Pancreas (tissue), 10 donors: ENCODE results near the gene ASPA. TPM values are rescaled to one million over a fixed set of nuclear protein-coding genes. Genes with fewer than 3 reads are reported as not detected.
A peak's percentile ranks its signal among the peaks of the same experiment; 100 is the strongest.

Experiments used
- ATAC-seq, 4 donors: fragments of 200-7000 bp; cut with Tn5 transposase; one replicate each; pipeline versions ENCODE4 v1.8.0 to v1.9.1; 2020; ENCODE audit warnings: mild to moderate bottlenecking in 4 of 4, moderate library complexity in 4 of 4
- DNase-seq, 6 donors: peaks; one replicate each; pipeline ENCODE4 v3.0.0-alpha.2; 2020
- FAIRE-seq: peaks from 2 replicates; lab custom pipeline; 2012; peaks lifted over from hg19 to GRCh38; lab: Jason Lieb, UNC
- H3K27ac ChIP-seq, 4 donors: fragments of 200-600 bp; sonication (generic); 1 replicate in 3 of 4; 2 replicates in 1 of 4; pipeline versions ENCODE4 v1.5.0 to v1.8.0; 2020
- H3K27me3 ChIP-seq, 4 donors: fragments of 200-600 bp; one replicate each; pipeline ENCODE4 v1.8.0; 2021
- H3K36me3 ChIP-seq, 3 donors: fragments of 200-600 bp; sonication (generic) in 1 of 3; one replicate each; pipeline versions ENCODE4 v1.5.0 to v1.8.0; 2020 to 2021
- H3K4me1 ChIP-seq, 3 donors: fragments of 200-600 bp; one replicate each; pipeline ENCODE4 v1.8.0; 2021
- H3K4me3 ChIP-seq, 4 donors: fragments of 200-600 bp; sonication (generic) in 2 of 4; one replicate each; pipeline versions ENCODE4 v1.5.0 to v1.8.0; 2020 to 2021
- H3K9me3 ChIP-seq, 4 donors: fragments of 200-600 bp; one replicate each; pipeline ENCODE4 v1.8.0; 2021
- CTCF ChIP-seq, 4 donors: fragments of 200-600 bp; sonication (generic) in 3 of 4; IDR thresholded peaks; one replicate each; pipeline versions ENCODE4 v1.5.0 to v1.8.0; 2021; ENCODE audit warnings: antibody characterized with exemption in 4 of 4
- WGBS, 2 donors: extraction: QIAGEN DNeasy Blood & Tissue Kit; methylation state at CpG; one replicate each; pipeline ENCODE4 v1.1.7; 2013; 5-methylcytosine and 5-hydroxymethylcytosine counted together
- intact Hi-C, 3 donors: fragments of 100-400 bp; cut with DNase I; formaldehyde crosslinking; loops; one replicate each; pipeline versions ENCODE4 v1.11.1 to v1.14.2; 2022
- polyA plus RNA-seq, 2 donors: library from polyadenylated mRNA; stranded (reverse); fragments of 200-250 nt; gene quantifications; one replicate each; pipeline ENCODE4 v1.2.3, GENCODE V29; 2013
- total RNA-seq, 6 donors: library from RNA; stranded (reverse); fragmentation: NEBNext Ultra II Directional in 4 of 6; extraction: Animal tissue kit (Norgen Biotek cat#: 25700) in 4 of 6; gene quantifications; one replicate each; pipeline versions ENCODE4 v1.2.1 to v1.2.4, GENCODE V29; 2021 to 2023
- donor health status: healthy with polysubstance abuse.
- donor health status: DM: no; HTN: no; CAD: no; lungs with moderate emphysema.
- donor health status: DM: no; HTN: no; CAD: no.
- donor health status: control.
- donor health status: control.
- donor health status: Bipolar disorder and iron deficiency.
- donor health status: DM: yes; HTN: yes; CAD: no.
- donor health status: DM: no; HTN: no; CAD: no.
- donor health status: DM: no; HTN: no; CAD: no.
- donor health status: DM: yes; HTN: yes; CAD: no.

ASPA gene
- total and polyA plus RNA-seq, 8 donors = 0.38 to 1.1 (median 0.70) TPM

GRCh38 chr17:3532106-3532858 lies 56.5 kb downstream of the ASPA start:
- intact Hi-C loops = no loop called here
- peak overlapping the region in 2 of 4 donors; percentile 39 to 66 for H3K27ac ChIP-seq
- 80 to 84% methylated on average over 35 to 36 of the region's 36 CpGs for WGBS, 2 donors
- no peaks in the 10 kb centered on the region for H3K4me1 ChIP-seq
- peak in 1 of 6 donors; percentile 45 for DNase-seq
- H3K27me3 ChIP-seq = no peaks in the 10 kb centered on the region
- no peaks in the 10 kb centered on the region for H3K9me3 ChIP-seq
- TF ChIP-seq CTCF (IDR thresholded peaks at IDR 0.05) = no peak
- no peak overlapping the region for H3K4me3 ChIP-seq
- no peaks in the 10 kb centered on the region for H3K36me3 ChIP-seq
- no peak for ATAC-seq
- FAIRE-seq = no peak

GRCh38 chr17:3532859-3533142 lies 57.0 kb downstream of the ASPA start:
- Histone ChIP-seq H3K4me1 (no peaks in the 10 kb centered on the region), H3K27ac (no peak overlapping the region), H3K36me3 (no peaks in the 10 kb centered on the region), H3K9me3 (no peaks in the 10 kb centered on the region), H3K27me3 (no peaks in the 10 kb centered on the region), H3K4me3 (no peak overlapping the region)
- intact Hi-C loops = no loop called here
- no peak for ATAC-seq
- DNase-seq = no peak
- TF ChIP-seq CTCF (IDR thresholded peaks at IDR 0.05) = no peak
- 79 to 85% methylated on average over 10 of the region's 10 CpGs for WGBS, 2 donors
- FAIRE-seq = no peak

- Histone ChIP-seq H3K36me3 (no peaks in the 10 kb centered on the region), H3K4me3 (no peak overlapping the region), H3K27me3 (no peaks in the 10 kb centered on the region), H3K9me3 (no peaks in the 10 kb centered on the region), H3K27ac (no peak overlapping the region), H3K4me1 (no peaks in the 10 kb centered on the region)
- 80 to 82% methylated on average over 5 of the region's 5 CpGs for WGBS, 2 donors
- TF ChIP-seq CTCF (IDR thresholded peaks at IDR 0.05) = no peak
- no peak for ATAC-seq
- FAIRE-seq = no peak
- peak in 1 of 6 donors; percentile 31 for DNase-seq
- intact Hi-C loops = no loop called here
Observed at GRCh38 chr17:3533752-3534151, 58.0 kb downstream of the ASPA start.

GRCh38 chr17:3534881-3535252 lies 59.1 kb downstream of the ASPA start:
- WGBS, 2 donors = 31 to 35% methylated on average over 3 of the region's 3 CpGs

More at GRCh38 chr17:3534881-3535252, 59.1 kb downstream of the ASPA start:
- Histone ChIP-seq H3K27me3 (no peaks in the 10 kb centered on the region), H3K9me3 (no peaks in the 10 kb centered on the region), H3K36me3 (no peaks in the 10 kb centered on the region), H3K4me1 (no peaks in the 10 kb centered on the region), H3K27ac (no peak overlapping the region), H3K4me3 (no peak overlapping the region)
- intact Hi-C loops = no loop called here
- no peak for FAIRE-seq
- no peak for TF ChIP-seq CTCF (IDR thresholded peaks at IDR 0.05)
- DNase-seq = no peak
- ATAC-seq = peak; percentile 25 to 48 (median 38)
